B cell (primary cell): Measurements from ENCODE around the gene LDHB. TPM values are rescaled to one million over a fixed set of nuclear protein-coding genes. Genes with fewer than 3 reads are reported as not detected.
"Not testable (repeated sequence)": the region's sequence is repeated elsewhere in the genome, so short reads cannot be mapped to it uniquely, and the experiment has no call there.

Source experiments
- ATAC-seq: fragments of 200-7000 bp; cut with Tn5 transposase; one replicate; pipeline ENCODE4 v1.10.0; 2021; ENCODE audit warnings: low read depth, mild to moderate bottlenecking, moderate number of reproducible peaks, moderate library complexity
- CTCF ChIA-PET: fragments of 350-600 bp; sonication (Branson Sonifier 250); formaldehyde crosslinking; loops from one replicate; lab custom pipeline; 2021; ENCODE audit warnings: antibody characterized with exemption, inconsistent platforms; lab: Charles Lee
- POLR2A ChIA-PET: fragments of 350-600 bp; sonication (Branson Sonifier 250); formaldehyde crosslinking; loops from one replicate; lab custom pipeline; 2021; ENCODE audit warnings: antibody characterized with exemption; lab: Charles Lee
- DNase-seq: peaks from one replicate; pipeline ENCODE4 v3.0.0; 2013
- H2AFZ ChIP-seq: 2 replicates; pipeline ENCODE4 v1.6.1; 2012; ENCODE audit warnings: mild to moderate bottlenecking, low read depth, low read length; ENCODE audit not compliant: insufficient read depth, poor library complexity, severe bottlenecking
- H3K27ac ChIP-seq, 2 donors: 1 replicate in 1 of 2; 2 replicates in 1 of 2; pipeline ENCODE4 v1.5.1; 2012 to 2013; ENCODE audit warnings: low read length in 2 of 2, mild to moderate bottlenecking in 2 of 2, moderate library complexity in 1 of 2
- H3K27me3 ChIP-seq, 4 experiments: fragments of 200-600 bp in 1 of 4; sonication (generic) in 1 of 4; replicated peaks in 1 of 4; 1 replicate in 2 of 4; 2 replicates in 2 of 4; pipeline versions ENCODE4 v1.6.1 to v1.7.0; 2013 to 2016; ENCODE audit warnings: low read length in 3 of 4, mild to moderate bottlenecking in 2 of 4, mixed read lengths in 1 of 4, moderate library complexity in 1 of 4; ENCODE audit not compliant: insufficient read depth in 4 of 4, control insufficient read depth in 3 of 4; ENCODE audit errors: control extremely low read depth in 1 of 4
- H3K36me3 ChIP-seq, 2 experiments: replicated peaks in 1 of 2; 1 replicate in 1 of 2; 2 replicates in 1 of 2; pipeline versions ENCODE4 v1.6.1 to v1.7.1; 2013; ENCODE audit warnings: low read length in 1 of 2; ENCODE audit not compliant: insufficient read depth in 2 of 2, control insufficient read depth in 1 of 2; ENCODE audit errors: control extremely low read depth in 1 of 2, extremely low read depth in 1 of 2
- H3K4me1 ChIP-seq, 2 donors: fragments of 200-600 bp in 1 of 2; sonication (generic) in 1 of 2; 1 replicate in 1 of 2; 2 replicates in 1 of 2; pipeline versions ENCODE4 v1.5.1 to v1.6.1; 2013 to 2017; ENCODE audit warnings: low read length in 2 of 2; ENCODE audit not compliant: control insufficient read depth in 2 of 2, insufficient read depth in 2 of 2
- H3K4me2 ChIP-seq: replicated peaks from 2 replicates; pipeline ENCODE3; 2012; ENCODE audit warnings: mild to moderate bottlenecking, low read depth, low read length; ENCODE audit not compliant: poor library complexity, severe bottlenecking
- H3K4me3 ChIP-seq, 5 experiments: fragments of 200-600 bp in 1 of 5; sonication (generic) in 1 of 5; 1 replicate in 3 of 5; 2 replicates in 2 of 5; pipeline versions ENCODE4 v1.5.1 to v1.7.0; 2011 to 2016; ENCODE audit warnings: low read length in 4 of 5, mild to moderate bottlenecking in 4 of 5, low read depth in 2 of 5, control low read depth in 1 of 5, moderate library complexity in 1 of 5; ENCODE audit not compliant: insufficient read depth in 1 of 5; ENCODE audit errors: control extremely low read depth in 1 of 5, extremely low read depth in 1 of 5
- H3K79me2 ChIP-seq: fragments of 200-600 bp; sonication (generic); one replicate; pipeline ENCODE4 v1.6.0; 2016; ENCODE audit warnings: low read length; ENCODE audit not compliant: control insufficient read depth, insufficient read depth
- H3K9ac ChIP-seq: fragments of 200-600 bp; sonication (generic); 2 replicates; pipeline ENCODE4 v1.6.1; 2017; ENCODE audit warnings: mild to moderate bottlenecking, low read length, moderate library complexity
- H3K9me3 ChIP-seq, 3 donors: one replicate each; pipeline versions ENCODE4 v1.6.1 to v1.7.1; 2013; ENCODE audit warnings: low read length in 2 of 3; ENCODE audit not compliant: control insufficient read depth in 2 of 3, insufficient read depth in 1 of 3; ENCODE audit errors: control extremely low read depth in 1 of 3
- H4K20me1 ChIP-seq: 2 replicates; pipeline ENCODE4 v1.6.0; 2012; ENCODE audit warnings: mild to moderate bottlenecking, low read length; ENCODE audit not compliant: insufficient read depth, control insufficient read depth, poor library complexity, severe bottlenecking
- H3K27ac Mint-ChIP-seq: one replicate; pipeline ENCODE4 v1.8.0; 2021; ENCODE audit warnings: mixed read lengths
- H3K27me3 Mint-ChIP-seq: one replicate; pipeline ENCODE4 v1.8.0; 2021; ENCODE audit warnings: mixed read lengths
- H3K4me1 Mint-ChIP-seq: one replicate; pipeline ENCODE4 v1.8.0; 2021; ENCODE audit warnings: mixed read lengths
- H3K4me3 Mint-ChIP-seq: one replicate; pipeline ENCODE4 v1.8.0; 2021; ENCODE audit warnings: mixed read lengths
- H3K9me3 Mint-ChIP-seq: one replicate; pipeline ENCODE4 v1.8.0; 2022; ENCODE audit warnings: mixed read lengths; ENCODE audit not compliant: insufficient read depth
- EZH2 ChIP-seq: IDR thresholded peaks from 2 replicates; pipeline ENCODE4 v1.6.1; 2012; ENCODE audit warnings: borderline replicate concordance, low read depth, mild to moderate bottlenecking, moderate library complexity, low read length; ENCODE audit not compliant: insufficient read depth, poor library complexity, severe bottlenecking
- WGBS: methylation state at CpG from one replicate; pipeline ENCODE4 v1.1.5; 2013; ENCODE audit warnings: missing lambda C conversion rate; ENCODE audit not compliant: insufficient coverage; 5-methylcytosine and 5-hydroxymethylcytosine counted together
- intact Hi-C: fragments of 100-400 bp; cut with micrococcal nuclease; formaldehyde crosslinking; loops from one replicate; pipeline ENCODE4 v1.10.0; 2022
- polyA plus RNA-seq: library from polyadenylated mRNA; depleted of rRNA; stranded (reverse); fragments of >200 nt; gene quantifications from 2 replicates; pipeline ENCODE4 v1.2.3, GENCODE V29; 2012
- total RNA-seq, 2 donors: library from RNA; stranded (reverse); fragments of 120-200 nt in 1 of 2; gene quantifications; 1 replicate in 1 of 2; 2 replicates in 1 of 2; pipeline versions ENCODE4 v1.2.3 to v1.2.4, GENCODE V29; 2013 to 2022
- TF ChIP-seq, protein P1 (sequence below): fragments of 200-600 bp; IDR thresholded peaks from one replicate; pipeline ENCODE4 v1.8.0; 2022; ENCODE audit warnings: antibody characterized with exemption, mild to moderate bottlenecking

The LDHB gene
- total and polyA plus RNA-seq, 2 donors (not counting 1 experiment from before 2014, with no cell fraction given): 63.2 to 161 TPM

DNA sequence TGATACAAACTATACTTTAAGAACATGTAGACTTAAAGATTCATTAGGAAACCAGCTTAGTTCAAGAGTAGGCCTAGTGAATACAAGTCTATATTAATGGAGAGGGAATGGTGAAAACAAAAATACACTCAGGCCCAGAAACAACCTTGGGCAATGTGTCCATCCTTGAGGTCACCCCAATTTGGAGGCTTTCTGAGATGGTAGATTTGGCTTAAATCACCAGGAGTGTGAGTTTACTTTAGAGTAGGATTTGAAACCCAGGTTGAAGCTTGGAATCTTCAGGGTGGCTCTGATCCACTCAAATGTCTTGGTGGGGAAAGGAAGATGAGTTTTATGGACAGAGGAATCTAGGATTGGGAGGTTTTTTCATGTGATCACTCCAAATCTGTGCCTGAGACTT lies 10.5 kb downstream of the LDHB start:
- H3K27me3 Mint-ChIP-seq: no peaks in the 10 kb centered on the region

DNA sequence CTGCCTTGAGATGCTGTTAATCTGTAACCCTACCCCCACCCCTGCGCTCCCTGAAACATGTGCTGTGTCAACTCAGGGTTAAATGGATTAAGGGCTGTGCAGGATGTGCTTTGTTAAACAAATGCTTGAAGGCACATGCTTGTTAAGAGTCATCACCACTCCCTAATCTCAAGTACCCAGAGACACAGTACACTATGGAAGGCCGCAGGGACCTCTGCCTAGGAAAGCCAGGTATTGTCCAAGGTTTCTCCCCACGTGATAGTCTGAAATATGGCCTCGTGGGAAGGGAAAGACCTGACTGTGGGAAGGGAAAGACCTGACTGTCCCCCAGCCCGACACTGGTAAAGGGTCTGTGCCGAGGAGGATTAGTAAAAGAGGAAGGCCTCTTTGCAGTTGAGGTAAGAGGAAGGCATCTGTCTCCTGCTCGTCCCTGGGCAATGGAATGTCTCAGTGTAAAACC lies 12.6 kb downstream of the LDHB start:
- H4K20me1 ChIP-seq, H3K4me1 Mint-ChIP-seq, H3K79me2 ChIP-seq, POLR2A ChIA-PET, H3K9me3 ChIP-seq, H3K4me2 ChIP-seq, H3K27me3 ChIP-seq, H3K27me3 Mint-ChIP-seq, DNase-seq, H3K9me3 Mint-ChIP-seq, CTCF ChIA-PET, H3K9ac ChIP-seq, H2AFZ ChIP-seq, intact Hi-C loops, H3K4me3 ChIP-seq, H3K4me3 Mint-ChIP-seq, H3K27ac ChIP-seq, ATAC-seq, H3K4me1 ChIP-seq: not testable (repeated sequence)
- peaks cover 16 to 51% of the 10 kb centered on the region in 2 experiments for H3K36me3 ChIP-seq
- WGBS: 91% methylated on average over 3 of the region's 7 CpGs
- peak overlapping the region; percentile 15 for H3K27ac Mint-ChIP-seq

More for the DNA sequence above, 10.5 kb downstream of the LDHB start:
- Histone ChIP-seq H3K79me2 (no peaks in the 10 kb centered on the region), H3K9me3 (no peaks in the 10 kb centered on the region), H3K9ac (no peak overlapping the region), H2AFZ (no peak overlapping the region), H4K20me1 (no peaks in the 10 kb centered on the region), H3K4me1 (no peaks in the 10 kb centered on the region), H3K4me2 (no peak overlapping the region), H3K36me3 (peaks cover 14 to 49% of the 10 kb centered on the region in 2 experiments), H3K27ac (no peak overlapping the region), H3K4me3 (no peak overlapping the region), H3K27me3 (no peaks in the 10 kb centered on the region)
- H3K4me1 Mint-ChIP-seq: no peaks in the 10 kb centered on the region
- no peak overlapping the region for H3K27ac Mint-ChIP-seq
- CTCF ChIA-PET: interaction anchor here (1.2 kb wide), 1 partner anchor 10 kb away, joined by 3 read pairs; the partner anchor contains the start of gene LDHB
- no peak overlapping the region for H3K4me3 Mint-ChIP-seq
- POLR2A ChIA-PET: no interaction called here
- DNase-seq (no peak), ATAC-seq (no peak)
- TF ChIP-seq, protein P1, sequence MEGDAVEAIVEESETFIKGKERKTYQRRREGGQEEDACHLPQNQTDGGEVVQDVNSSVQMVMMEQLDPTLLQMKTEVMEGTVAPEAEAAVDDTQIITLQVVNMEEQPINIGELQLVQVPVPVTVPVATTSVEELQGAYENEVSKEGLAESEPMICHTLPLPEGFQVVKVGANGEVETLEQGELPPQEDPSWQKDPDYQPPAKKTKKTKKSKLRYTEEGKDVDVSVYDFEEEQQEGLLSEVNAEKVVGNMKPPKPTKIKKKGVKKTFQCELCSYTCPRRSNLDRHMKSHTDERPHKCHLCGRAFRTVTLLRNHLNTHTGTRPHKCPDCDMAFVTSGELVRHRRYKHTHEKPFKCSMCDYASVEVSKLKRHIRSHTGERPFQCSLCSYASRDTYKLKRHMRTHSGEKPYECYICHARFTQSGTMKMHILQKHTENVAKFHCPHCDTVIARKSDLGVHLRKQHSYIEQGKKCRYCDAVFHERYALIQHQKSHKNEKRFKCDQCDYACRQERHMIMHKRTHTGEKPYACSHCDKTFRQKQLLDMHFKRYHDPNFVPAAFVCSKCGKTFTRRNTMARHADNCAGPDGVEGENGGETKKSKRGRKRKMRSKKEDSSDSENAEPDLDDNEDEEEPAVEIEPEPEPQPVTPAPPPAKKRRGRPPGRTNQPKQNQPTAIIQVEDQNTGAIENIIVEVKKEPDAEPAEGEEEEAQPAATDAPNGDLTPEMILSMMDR: no peak
- no peak for TF ChIP-seq EZH2
- intact Hi-C loops: no loop called here
- no peaks in the 10 kb centered on the region for H3K9me3 Mint-ChIP-seq
